Measurements from ENCODE around the gene PPP1R14B.
A peak's percentile ranks its signal among the peaks of the same experiment; 100 is the strongest.

DNA sequence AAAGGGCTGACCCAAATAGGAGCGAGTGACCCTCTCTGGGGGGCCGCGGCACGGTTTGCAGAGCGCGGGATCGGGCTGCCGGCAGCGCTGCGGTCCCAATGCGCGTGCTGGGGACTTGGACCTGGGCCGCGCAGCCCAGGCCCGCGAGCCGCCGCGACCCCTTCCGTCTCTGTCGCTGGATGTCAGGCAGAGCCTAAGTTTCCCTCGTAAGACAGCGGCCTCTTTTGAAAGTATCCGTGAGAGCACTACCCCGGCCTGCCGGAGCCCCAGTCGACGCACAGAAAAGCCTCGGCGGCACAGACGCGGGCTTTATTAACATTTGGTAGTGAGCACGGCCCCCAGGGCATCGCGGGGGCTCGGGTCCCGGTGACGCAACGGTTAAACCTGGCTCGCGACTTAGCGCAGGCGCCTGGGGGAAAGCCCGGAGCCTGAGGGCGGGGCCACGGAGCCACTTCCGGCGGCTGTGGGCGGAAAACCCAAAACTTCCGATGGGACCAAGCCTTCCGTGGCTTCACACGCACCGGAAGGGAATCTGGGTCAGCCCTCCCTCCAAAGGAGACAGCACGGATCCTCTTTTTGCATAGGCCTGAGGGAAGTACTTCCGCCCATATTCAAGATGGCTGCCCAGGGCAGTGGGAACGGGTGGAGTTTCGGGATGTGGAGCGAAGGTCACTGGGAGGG is 22.9 kb upstream of the PPP1R14B start:
- peak; percentile 54 for TF ChIP-seq EP300 (IDR thresholded peaks at IDR 0.05)
- peak in 1 of 3 donors; percentile 29 for TF ChIP-seq CTCF (IDR thresholded peaks at IDR 0.05)

Data from ovary (tissue), 3 donors.